Anterior cingulate cortex (tissue), 58 donors: ENCODE measurements around the gene PPAT.
"Not testable (repeated sequence)": the region's sequence is repeated elsewhere in the genome, so short reads cannot be mapped to it uniquely, and the experiment has no call there.

Source experiments
- DNase-seq, 58 donors: peaks; one replicate each; lab custom pipeline; 2025; lab: John Stamatoyannopoulos, UW

The PPAT gene

DNA sequence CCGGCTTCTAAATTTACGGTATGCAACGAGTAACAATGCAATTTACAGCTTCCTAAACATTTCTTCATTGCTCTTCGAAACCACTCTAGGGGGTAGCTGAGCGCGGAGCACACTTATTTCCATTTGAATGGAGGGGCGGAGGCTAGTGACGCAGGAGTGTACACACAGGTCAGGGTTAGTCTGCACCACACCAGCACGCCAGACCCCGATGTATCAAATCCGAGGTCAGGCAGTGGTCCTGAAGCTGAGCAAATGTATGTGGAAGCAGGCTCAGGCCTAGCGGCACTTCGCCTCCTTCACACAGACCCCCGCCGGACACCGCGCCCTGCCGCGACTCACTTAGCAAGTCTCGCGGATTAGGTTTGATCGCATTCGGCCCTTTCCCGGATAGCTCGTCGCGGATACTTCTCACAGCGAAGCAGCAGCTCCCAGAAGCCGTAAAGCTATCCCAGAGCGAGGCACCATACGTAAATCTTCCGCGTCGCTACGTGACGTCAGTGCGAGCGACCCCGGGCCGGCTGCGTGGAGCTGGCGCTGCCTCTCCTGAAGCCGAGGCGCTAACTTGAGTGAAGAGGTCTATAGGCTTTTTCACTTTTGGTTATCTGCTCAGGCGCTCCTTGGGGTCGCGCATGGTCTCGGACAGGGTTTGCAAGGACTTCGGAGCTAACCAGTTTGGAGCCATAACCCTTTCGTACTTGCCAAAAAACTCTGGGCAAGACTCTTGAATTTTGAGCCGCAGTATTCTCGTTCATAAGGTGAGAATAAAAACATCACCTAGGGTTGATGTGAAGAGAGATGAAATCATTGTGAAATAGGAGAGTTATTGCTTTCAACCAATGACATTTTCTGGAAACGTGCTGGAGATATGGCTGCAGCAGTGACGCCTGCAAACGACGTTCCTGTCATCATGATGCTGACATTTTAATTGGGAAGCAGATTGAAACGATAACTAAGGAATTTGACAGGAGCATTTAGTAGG is 48.1 kb downstream of the PPAT start, which contains the start of gene AASDH:
TSS of gene AASDH (minus strand) at position 469 of the 979 bp plus-strand sequence. CDS start 3,192 bp downstream, outside the sequence.
- DNase-seq: peak; percentile 69 to 95 (median 90)

- DNase-seq: no peak
Measured at GRCh38 chr4:56386091-56386490, 49.3 kb downstream of the PPAT start.

DNA sequence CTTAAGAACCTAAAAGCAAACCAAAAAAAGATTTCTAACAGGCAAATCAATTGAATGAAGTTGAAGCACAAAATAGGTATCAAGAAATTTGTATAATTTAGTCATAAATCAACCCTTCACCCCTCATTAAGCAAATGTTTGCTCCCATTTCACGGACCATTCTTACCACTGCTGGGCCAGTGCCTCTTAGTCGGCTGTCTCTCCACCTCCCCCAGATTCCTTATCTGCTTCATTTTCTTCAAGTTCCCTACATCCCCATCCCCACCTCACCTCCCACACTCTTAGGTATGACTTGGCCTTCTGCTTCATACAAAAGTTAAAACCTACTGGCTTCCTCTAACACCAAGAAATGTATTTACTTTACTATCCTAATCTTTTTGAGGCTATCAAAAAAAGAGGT is 60.0 kb downstream of the PPAT start:
- no peak for DNase-seq

DNA sequence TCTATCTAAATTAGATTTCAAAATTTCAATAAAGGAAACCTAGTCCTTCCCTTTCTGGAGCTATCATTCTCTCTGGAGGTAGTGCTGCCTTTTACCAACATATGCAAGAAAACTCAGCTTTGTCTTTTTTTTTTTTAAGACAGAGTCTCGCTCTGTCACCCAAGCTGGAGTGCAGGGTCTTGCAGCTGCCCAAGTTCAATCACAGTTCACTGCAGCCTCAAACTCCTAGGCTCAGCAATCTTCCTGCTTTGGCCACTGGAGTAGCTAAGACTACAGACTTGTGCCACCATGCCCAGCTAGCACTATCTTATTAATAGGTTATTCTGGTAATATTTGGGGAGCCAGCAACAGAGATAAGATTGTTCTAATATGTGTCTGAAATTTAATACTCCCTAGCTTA is 60.5 kb downstream of the PPAT start:
- DNase-seq: no peak

- no peak for DNase-seq
Measured at GRCh38 chr4:56372774-56373173, 62.6 kb downstream of the PPAT start.

DNA sequence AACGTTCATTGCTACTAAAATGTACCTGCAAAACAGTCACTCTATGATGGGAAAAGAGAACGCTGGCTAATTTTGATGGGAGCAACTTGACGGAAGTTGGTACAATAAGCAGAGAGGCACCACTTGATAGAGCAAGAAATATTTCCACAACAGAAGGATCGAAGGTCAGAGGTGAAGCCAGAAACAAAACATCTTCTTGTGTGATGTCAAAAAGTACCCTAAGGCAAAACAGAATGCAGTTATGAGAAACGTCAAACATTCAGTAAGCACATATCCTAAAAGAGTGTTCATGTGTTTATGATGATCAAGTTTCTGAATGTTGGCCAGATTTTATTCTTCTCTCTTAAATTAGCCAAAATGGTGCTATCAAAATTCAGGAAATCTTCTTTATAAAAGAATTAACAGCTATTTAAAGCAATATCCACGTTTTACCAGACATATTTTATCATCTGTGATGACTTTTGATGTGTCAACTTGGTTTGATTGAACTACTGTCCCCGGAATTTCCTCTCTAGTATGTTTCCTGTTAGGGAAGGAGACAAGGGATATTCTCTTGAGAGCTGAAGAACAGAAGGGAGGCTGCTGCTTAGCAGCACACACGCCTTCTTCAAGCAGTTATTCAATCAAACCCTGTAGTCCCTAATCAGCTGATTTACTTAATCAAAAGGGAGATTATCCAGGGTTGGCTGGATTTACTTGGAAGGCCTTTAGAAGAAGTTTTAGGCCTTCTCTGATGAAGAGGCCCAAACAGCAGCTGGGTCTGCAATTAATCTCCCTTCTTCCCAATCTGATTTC is 63.8 kb downstream of the PPAT start:
- DNase-seq: no peak

DNA sequence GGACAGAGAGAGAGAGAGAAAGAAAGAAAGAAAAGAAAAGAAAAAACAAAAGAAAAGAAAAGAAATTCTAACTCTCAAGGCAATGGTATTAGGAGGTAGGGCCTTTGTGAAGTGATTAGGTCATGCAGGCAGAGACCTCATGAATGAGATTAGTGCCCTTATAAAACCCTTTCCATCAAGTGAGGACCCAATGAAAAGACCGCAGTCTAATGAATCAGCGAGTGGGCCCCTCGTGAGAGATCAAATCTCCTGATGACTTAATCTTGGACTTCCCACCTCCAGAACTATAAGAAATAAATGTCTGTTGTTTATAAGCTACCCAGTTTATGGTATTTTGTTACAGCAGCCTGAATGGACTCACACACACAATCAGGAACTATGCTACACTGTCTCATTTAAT is 65.0 kb downstream of the PPAT start:
- DNase-seq: no peak

DNA sequence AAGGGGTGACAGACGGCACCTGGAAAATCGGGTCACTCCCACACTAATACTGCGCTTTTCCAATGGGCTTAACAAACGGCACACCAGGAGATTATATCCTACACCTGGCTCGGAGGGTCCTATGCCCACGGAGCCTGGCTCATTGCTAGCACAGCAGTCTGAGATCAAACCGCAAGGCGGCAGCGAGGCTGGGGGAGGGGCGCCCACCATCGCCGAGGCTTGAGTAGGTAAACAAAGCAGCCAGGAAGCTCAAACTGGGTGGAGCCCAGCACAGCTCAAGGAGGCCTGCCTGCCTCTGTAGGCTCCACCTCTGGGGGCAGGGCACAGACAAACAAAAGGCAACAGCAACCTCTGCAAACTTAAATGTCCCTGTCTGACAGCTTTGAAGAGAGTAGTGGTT is 72.4 kb downstream of the PPAT start:
- not testable (repeated sequence) for DNase-seq

GRCh38 chr4:56360071-56360470 is 75.3 kb downstream of the PPAT start:
- no peak for DNase-seq

DNA sequence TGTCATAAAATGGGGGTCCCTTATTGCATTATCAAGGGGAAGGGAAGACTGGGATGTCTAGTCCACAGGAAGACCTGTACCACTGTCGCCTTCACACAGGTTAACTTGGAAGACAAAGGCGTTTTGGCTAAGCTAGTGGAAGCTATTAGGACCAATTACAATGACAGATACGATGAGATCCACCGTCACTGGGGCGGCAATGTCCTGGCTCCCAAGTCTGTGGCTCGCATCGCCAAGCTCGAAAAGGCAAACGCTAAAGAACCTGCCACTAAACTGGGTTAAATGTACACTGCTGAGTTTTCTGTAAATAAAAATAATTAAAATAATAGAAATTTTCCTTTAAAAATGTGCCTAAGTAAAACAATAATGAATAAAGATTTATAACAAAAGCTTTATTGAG is 78.8 kb downstream of the PPAT start:
- no peak for DNase-seq

DNA sequence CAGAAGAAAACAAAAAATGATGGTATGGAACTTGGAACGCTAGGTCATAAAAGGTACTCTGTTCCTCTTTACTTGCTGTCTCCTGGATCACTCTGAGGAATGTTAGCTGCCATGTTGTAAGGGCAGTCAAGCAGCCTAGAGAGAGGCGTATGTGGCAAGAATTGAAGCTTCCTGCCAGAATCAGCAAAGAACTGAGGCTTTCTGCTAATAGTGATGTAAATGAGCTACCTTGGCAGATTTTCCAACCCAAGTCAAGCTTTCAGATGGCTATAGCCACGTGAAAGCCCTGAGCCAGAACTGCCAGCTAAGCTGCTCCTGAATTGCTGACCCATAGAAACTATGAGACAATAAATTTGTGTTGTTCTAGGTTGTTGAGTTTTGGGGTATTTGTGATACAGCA is 86.8 kb downstream of the PPAT start:
- peak in 23 of 58 donors; percentile 2 to 57 (median 15) for DNase-seq

- DNase-seq: no peak
Measured at GRCh38 chr4:56345458-56345857, 90.0 kb downstream of the PPAT start.
